Skeletal muscle cell (primary cell): ENCODE data around the gene H1-8.
"Not testable (repeated sequence)": the region's sequence is repeated elsewhere in the genome, so short reads cannot be mapped to it uniquely, and the experiment has no call there.

ENCODE experiments used
- DNase-seq: peaks from one replicate; pipeline ENCODE4 v3.0.0-alpha.2; 2010; ENCODE audit warnings: low read depth
- H3K4me3 ChIP-seq: 2 replicates; pipeline ENCODE4 v1.5.1; 2011; ENCODE audit warnings: low read depth, mild to moderate bottlenecking, control low read depth, low read length, moderate library complexity

H1-8 gene

GRCh38 chr3:129543156-129543790 is at the start of gene H1-8:
Gene H1-8 (plus strand): TSS chr3:129543175. CDS start chr3:129543219, 44 bp downstream.
- DNase-seq = no peak
- H3K4me3 ChIP-seq = no peak within 1 kb of the TSS

- DNase-seq = no peak
- no peak overlapping the region for H3K4me3 ChIP-seq
These were observed 49.8 kb upstream of the H1-8 start for GRCh38 chr3:129493206-129493605.

- DNase-seq, H3K4me3 ChIP-seq: not testable (repeated sequence)
These were observed 48.5 kb upstream of the H1-8 start for GRCh38 chr3:129494499-129494898.

GRCh38 chr3:129495006-129495639 is 47.9 kb upstream of the H1-8 start:
- peak; percentile 38 for DNase-seq
- not testable (repeated sequence) for H3K4me3 ChIP-seq

GRCh38 chr3:129497876-129498275 is 45.1 kb upstream of the H1-8 start:
- not testable (repeated sequence) for H3K4me3 ChIP-seq, DNase-seq

- not testable (repeated sequence) for DNase-seq, H3K4me3 ChIP-seq
These were observed 44.1 kb upstream of the H1-8 start for GRCh38 chr3:129498603-129499488.

- DNase-seq = not testable (repeated sequence)
These were observed 43.2 kb upstream of the H1-8 start for GRCh38 chr3:129499604-129500333.

GRCh38 chr3:129500334-129500658 is 42.7 kb upstream of the H1-8 start:
- H3K4me3 ChIP-seq = no peak overlapping the region
- DNase-seq = no peak

More at GRCh38 chr3:129499604-129500333, 43.2 kb upstream of the H1-8 start:
- not testable (repeated sequence) for H3K4me3 ChIP-seq

GRCh38 chr3:129501630-129502029 is 41.3 kb upstream of the H1-8 start:
- no peak overlapping the region for H3K4me3 ChIP-seq
- DNase-seq = no peak

GRCh38 chr3:129502641-129503408 is 40.1 kb upstream of the H1-8 start:
- DNase-seq = no peak
- no peak overlapping the region for H3K4me3 ChIP-seq

- no peak overlapping the region for H3K4me3 ChIP-seq
- DNase-seq = no peak
These were observed 39.3 kb upstream of the H1-8 start for GRCh38 chr3:129503471-129504291.

GRCh38 chr3:129504471-129505100 is 38.4 kb upstream of the H1-8 start:
- no peak overlapping the region for H3K4me3 ChIP-seq
- DNase-seq = no peak

GRCh38 chr3:129505341-129505740 is 37.6 kb upstream of the H1-8 start:
- DNase-seq = no peak
- H3K4me3 ChIP-seq = no peak overlapping the region

GRCh38 chr3:129506231-129506742 is 36.7 kb upstream of the H1-8 start:
- H3K4me3 ChIP-seq = no peak overlapping the region
- no peak for DNase-seq

GRCh38 chr3:129507181-129507831 is 35.7 kb upstream of the H1-8 start:
- DNase-seq = no peak
- no peak overlapping the region for H3K4me3 ChIP-seq

GRCh38 chr3:129512595-129512994 is 30.4 kb upstream of the H1-8 start:
- H3K4me3 ChIP-seq = no peak overlapping the region
- no peak for DNase-seq

- H3K4me3 ChIP-seq = no peak overlapping the region
- no peak for DNase-seq
These were observed 29.3 kb upstream of the H1-8 start for GRCh38 chr3:129513705-129514104.
